Measurements from ENCODE around the gene ZNF256.

DNA sequence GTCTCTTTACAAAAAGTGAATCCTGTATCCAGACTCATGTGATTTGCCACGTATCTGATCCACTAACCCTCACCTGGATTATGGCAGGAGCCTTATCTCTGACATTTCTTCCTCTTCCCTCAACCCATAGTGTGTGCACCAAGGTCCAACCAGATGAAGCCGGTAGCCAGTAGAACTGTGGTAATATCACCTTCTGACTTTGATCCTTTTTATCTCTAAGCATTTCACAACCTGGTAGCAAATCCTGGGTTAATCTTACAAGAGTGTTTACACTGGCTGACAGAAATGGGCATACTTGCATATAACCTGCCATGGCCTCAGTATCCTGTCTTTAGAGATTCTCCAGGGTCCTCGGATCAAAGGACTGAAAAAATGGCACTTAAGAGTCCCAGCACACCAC lies 33.0 kb downstream of the ZNF256 start:
- TF ChIP-seq, protein P1, sequence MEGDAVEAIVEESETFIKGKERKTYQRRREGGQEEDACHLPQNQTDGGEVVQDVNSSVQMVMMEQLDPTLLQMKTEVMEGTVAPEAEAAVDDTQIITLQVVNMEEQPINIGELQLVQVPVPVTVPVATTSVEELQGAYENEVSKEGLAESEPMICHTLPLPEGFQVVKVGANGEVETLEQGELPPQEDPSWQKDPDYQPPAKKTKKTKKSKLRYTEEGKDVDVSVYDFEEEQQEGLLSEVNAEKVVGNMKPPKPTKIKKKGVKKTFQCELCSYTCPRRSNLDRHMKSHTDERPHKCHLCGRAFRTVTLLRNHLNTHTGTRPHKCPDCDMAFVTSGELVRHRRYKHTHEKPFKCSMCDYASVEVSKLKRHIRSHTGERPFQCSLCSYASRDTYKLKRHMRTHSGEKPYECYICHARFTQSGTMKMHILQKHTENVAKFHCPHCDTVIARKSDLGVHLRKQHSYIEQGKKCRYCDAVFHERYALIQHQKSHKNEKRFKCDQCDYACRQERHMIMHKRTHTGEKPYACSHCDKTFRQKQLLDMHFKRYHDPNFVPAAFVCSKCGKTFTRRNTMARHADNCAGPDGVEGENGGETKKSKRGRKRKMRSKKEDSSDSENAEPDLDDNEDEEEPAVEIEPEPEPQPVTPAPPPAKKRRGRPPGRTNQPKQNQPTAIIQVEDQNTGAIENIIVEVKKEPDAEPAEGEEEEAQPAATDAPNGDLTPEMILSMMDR (conservative IDR thresholded peaks at IDR 0.05; ENCODE audit: low read depth, low read length), result no peak
- TF ChIP-seq POLR2A (IDR thresholded peaks at IDR 0.05; ENCODE audit: low read depth, low read length) (no peak), RAD21 (IDR thresholded peaks at IDR 0.05; ENCODE audit: low read length) (no peak), MAFK (IDR thresholded peaks at IDR 0.05; ENCODE audit: low read depth, low read length) (no peak), MAZ (IDR thresholded peaks at IDR 0.05; ENCODE audit: borderline replicate concordance, low read depth, low read length) (no peak)

Measured in IMR-90 (cell line).